IMR-90 (cell line): ENCODE data around the gene BEND3. TPM values are rescaled to one million over a fixed set of nuclear protein-coding genes. Genes with fewer than 3 reads are reported as not detected.

Experiments
- ATAC-seq: fragments of 200-7000 bp; cut with Tn5 transposase; 2 replicates; pipeline ENCODE4 v1.9.1; 2020; ENCODE audit warnings: low read depth, mild to moderate bottlenecking, moderate library complexity
- BruUV-seq: library from RNA; stranded (reverse); fragments of 400-500 nt; replicated peaks from 2 replicates; lab custom pipeline; 2021; lab: Mats Ljungman, UMichigan
- CTCF ChIA-PET: fragments of 300-600 bp; formaldehyde crosslinking; extraction: SDS; loops from one replicate; lab custom pipeline; 2021; ENCODE audit warnings: antibody characterized with exemption; lab: Yijun Ruan, JAX
- POLR2A ChIA-PET: fragments of 300-600 bp; sonication (Branson Sonifier 250); formaldehyde crosslinking; loops from one replicate; lab custom pipeline; 2022; ENCODE audit warnings: antibody characterized with exemption; ENCODE audit not compliant: unreplicated experiment; lab: Charles Lee
- DNase-seq: peaks from one replicate; pipeline ENCODE4 v3.0.0; 2013
- H2AFZ ChIP-seq: replicated peaks from 2 replicates; pipeline ENCODE3; 2013; ENCODE audit warnings: low read length, mild to moderate bottlenecking; ENCODE audit not compliant: poor library complexity
- H2AK5ac ChIP-seq: 2 replicates; pipeline ENCODE4 v1.6.1; 2013; ENCODE audit warnings: low read depth, low read length, inconsistent platforms
- H2AK9ac ChIP-seq: replicated peaks from 2 replicates; pipeline ENCODE3; 2013; ENCODE audit warnings: mild to moderate bottlenecking, low read depth, low read length, moderate library complexity; ENCODE audit not compliant: poor library complexity
- H2BK120ac ChIP-seq: 2 replicates; pipeline ENCODE4 v1.6.1; 2013; ENCODE audit warnings: low read depth, low read length, inconsistent platforms
- H2BK15ac ChIP-seq: 3 replicates; pipeline ENCODE4 v1.6.1; 2013; ENCODE audit warnings: low read depth, low read length, inconsistent platforms
- H2BK20ac ChIP-seq: 2 replicates; pipeline ENCODE4 v1.6.1; 2013; ENCODE audit warnings: low read depth, mild to moderate bottlenecking, inconsistent platforms, low read length, moderate library complexity
- H2BK5ac ChIP-seq: 2 replicates; pipeline ENCODE4 v1.6.1; 2013; ENCODE audit warnings: mild to moderate bottlenecking, low read depth, low read length, inconsistent platforms; ENCODE audit not compliant: poor library complexity, severe bottlenecking
- H3K14ac ChIP-seq: replicated peaks from 2 replicates; pipeline ENCODE4 v1.6.1; 2013; ENCODE audit warnings: low read depth, low read length, inconsistent platforms
- H3K18ac ChIP-seq: 2 replicates; pipeline ENCODE4 v1.6.1; 2013; ENCODE audit warnings: low read depth, low read length, control low read depth
- H3K23ac ChIP-seq: 2 replicates; pipeline ENCODE4 v1.6.1; 2013; ENCODE audit warnings: low read depth, low read length, inconsistent platforms
- H3K27ac ChIP-seq: 2 replicates; pipeline ENCODE4 v1.5.1; 2013; ENCODE audit warnings: mild to moderate bottlenecking, control low read depth, low read length; ENCODE audit not compliant: insufficient read depth
- H3K27me3 ChIP-seq: 2 replicates; pipeline ENCODE4 v1.6.1; 2013; ENCODE audit warnings: low read length; ENCODE audit not compliant: control insufficient read depth, insufficient read depth
- H3K36me3 ChIP-seq: 2 replicates; pipeline ENCODE4 v1.6.1; 2013; ENCODE audit warnings: low read length, mixed read lengths; ENCODE audit not compliant: control insufficient read depth, insufficient read depth
- H3K4ac ChIP-seq: 2 replicates; pipeline ENCODE4 v1.6.1; 2013; ENCODE audit warnings: low read depth, low read length, inconsistent platforms
- H3K4me1 ChIP-seq: 2 replicates; pipeline ENCODE4 v1.6.1; 2013; ENCODE audit warnings: low read length, mixed read lengths; ENCODE audit not compliant: control insufficient read depth, insufficient read depth
- H3K4me2 ChIP-seq: 2 replicates; pipeline ENCODE4 v1.6.1; 2013; ENCODE audit warnings: low read depth, mild to moderate bottlenecking, control low read depth, low read length, moderate library complexity
- H3K4me3 ChIP-seq: 2 replicates; pipeline ENCODE4 v1.5.1; 2013; ENCODE audit warnings: low read depth, mild to moderate bottlenecking, control low read depth, low read length, moderate library complexity; ENCODE audit not compliant: insufficient read depth
- H3K56ac ChIP-seq: 2 replicates; pipeline ENCODE4 v1.6.1; 2013; ENCODE audit warnings: low read length, inconsistent platforms; ENCODE audit not compliant: insufficient read depth; ENCODE audit errors: extremely low read depth
- H3K79me1 ChIP-seq, 2 experiments: 2 replicates each; pipeline ENCODE4 v1.6.1; 2013; ENCODE audit warnings: low read length in 2 of 2, inconsistent platforms in 1 of 2, low read depth in 1 of 2
- H3K9ac ChIP-seq: 2 replicates; pipeline ENCODE4 v1.6.1; 2013; ENCODE audit warnings: low read depth, low read length, control low read depth
- H3K9me1 ChIP-seq: 2 replicates; pipeline ENCODE4 v1.6.1; 2013; ENCODE audit warnings: low read length, inconsistent platforms; ENCODE audit not compliant: insufficient read depth
- H3K9me3 ChIP-seq: 2 replicates; pipeline ENCODE4 v1.6.1; 2013; ENCODE audit warnings: low read length; ENCODE audit not compliant: control insufficient read depth, insufficient read depth
- H4K20me1 ChIP-seq: 2 replicates; pipeline ENCODE4 v1.6.1; 2013; ENCODE audit warnings: low read length, inconsistent platforms; ENCODE audit not compliant: insufficient read depth
- H4K5ac ChIP-seq: 2 replicates; pipeline ENCODE4 v1.6.1; 2013; ENCODE audit warnings: mild to moderate bottlenecking, low read depth, low read length, control low read depth
- H4K8ac ChIP-seq, 2 experiments: 2 replicates each; pipeline ENCODE4 v1.6.1; 2013; ENCODE audit warnings: low read depth in 2 of 2, low read length in 2 of 2, control low read depth in 1 of 2, inconsistent platforms in 1 of 2
- H4K91ac ChIP-seq: 2 replicates; pipeline ENCODE4 v1.6.1; 2013; ENCODE audit warnings: low read depth, low read length, inconsistent platforms; ENCODE audit not compliant: insufficient read depth
- CEBPB ChIP-seq: IDR thresholded peaks from 2 replicates; pipeline ENCODE4 v1.6.1; 2012; ENCODE audit warnings: low read depth, low read length, improper control_type of control experiment
- CHD1 ChIP-seq: IDR thresholded peaks from 2 replicates; pipeline ENCODE4 v1.6.1; 2012; ENCODE audit warnings: low read depth, low read length, improper control_type of control experiment
- CTCF ChIP-seq: conservative IDR thresholded peaks from 2 replicates; pipeline ENCODE4 v1.5.1; 2012; ENCODE audit warnings: mild to moderate bottlenecking, low read depth, low read length, improper control_type of control experiment
- ELK1 ChIP-seq: fragments of 150-350 bp; IDR thresholded peaks from 2 replicates; pipeline ENCODE4 v1.6.1; 2016; ENCODE audit warnings: low read depth, mild to moderate bottlenecking, low read length, moderate library complexity, borderline replicate concordance
- FOS ChIP-seq: fragments of 150-350 bp; IDR thresholded peaks from 2 replicates; pipeline ENCODE4 v1.6.1; 2016; ENCODE audit warnings: low read depth, low read length
- MAFK ChIP-seq: IDR thresholded peaks from 2 replicates; pipeline ENCODE4 v1.6.1; 2012; ENCODE audit warnings: low read depth, low read length, improper control_type of control experiment
- NFE2L2 ChIP-seq: fragments of 150-350 bp; IDR thresholded peaks from 2 replicates; pipeline ENCODE4 v1.6.1; 2016; ENCODE audit warnings: low read depth, mild to moderate bottlenecking, low read length
- RCOR1 ChIP-seq: IDR thresholded peaks from 2 replicates; pipeline ENCODE4 v1.6.1; 2012; ENCODE audit warnings: mild to moderate bottlenecking, low read length, improper control_type of control experiment; ENCODE audit not compliant: insufficient replicate concordance
- RFX5 ChIP-seq: IDR thresholded peaks from 2 replicates; pipeline ENCODE4 v1.8.0; 2012; ENCODE audit warnings: low read depth, mild to moderate bottlenecking, low read length, moderate library complexity
- SMC3 ChIP-seq: fragments of 150-350 bp; IDR thresholded peaks from 2 replicates; pipeline ENCODE4 v1.6.1; 2016; ENCODE audit warnings: low read depth, mild to moderate bottlenecking, antibody characterized with exemption, low read length, moderate library complexity
- WGBS, 2 experiments: methylation state at CpG; one replicate each; pipeline versions ENCODE4 v1.1.5 to v1.1.7; 2013; ENCODE audit warnings: missing lambda C conversion rate in 2 of 2; ENCODE audit not compliant: insufficient read length in 1 of 2; ENCODE audit errors: extremely low coverage in 2 of 2; 5-methylcytosine and 5-hydroxymethylcytosine counted together
- dilution Hi-C: fragments of 300-500 bp; cut with HindIII; formaldehyde crosslinking; loops from one replicate; pipeline ENCODE4 v1.14.3; 2018; ENCODE audit warnings: low sequenced_read_pairs; ENCODE audit not compliant: unreplicated experiment
- in situ Hi-C: fragments of 300-500 bp; cut with MboI; formaldehyde crosslinking; loops from 3 replicates; pipeline ENCODE4 v1.14.3; 2019; ENCODE audit warnings: low sequenced_read_pairs, inconsistent platforms, mixed read lengths
- intact Hi-C: fragments of 100-400 bp; cut with micrococcal nuclease; formaldehyde crosslinking; loops from 2 replicates; pipeline ENCODE4 v1.10.0; 2022
- polyA plus RNA-seq, 3 experiments: library from polyadenylated mRNA; depleted of rRNA; stranded (reverse); fragments of >200 nt; gene quantifications; 2 replicates each; pipeline ENCODE4 v1.2.3, GENCODE V29; 2012; ENCODE audit warnings: low replicate concordance in 1 of 3
- total RNA-seq: library from RNA; depleted of rRNA; stranded (reverse); fragments of >200 nt; gene quantifications from 2 replicates; pipeline ENCODE4 v1.2.3, GENCODE V29; 2012

Gene BEND3
- total and polyA plus RNA-seq, 2 of the 4 experiments (the other 2 are of a cell fraction) = 1.2 to 1.8 TPM

GRCh38 chr6:107105511-107106116 lies 9.7 kb downstream of the BEND3 start:
- dilution Hi-C loops (no loop called here), in situ Hi-C loops (no loop called here), intact Hi-C loops (no loop called here)
- no peak overlapping the region for H3K4ac ChIP-seq
- no peak overlapping the region for H2BK15ac ChIP-seq
- H3K27me3 ChIP-seq = no peaks in the 10 kb centered on the region
- H4K5ac ChIP-seq = no peak overlapping the region
- H3K79me1 ChIP-seq = no peaks in the 10 kb centered on the region
- no peaks in the 10 kb centered on the region for H3K9me3 ChIP-seq
- no peak overlapping the region for H3K14ac ChIP-seq
- CTCF ChIA-PET = no interaction called here
- ATAC-seq (no peak; the same call in 1 of the 2 replicates), DNase-seq (no peak)
- 93% methylated on average over 3 of the region's 7 CpGs; no CpG with 5 or more reads in 1 of the 2 experiments for WGBS, 2 experiments
- H3K36me3 ChIP-seq = no peaks in the 10 kb centered on the region
- H4K20me1 ChIP-seq = no peaks in the 10 kb centered on the region
- no peak overlapping the region for H3K9ac ChIP-seq
- H3K4me2 ChIP-seq = no peak overlapping the region
- no peak overlapping the region for H2AFZ ChIP-seq
- H3K18ac ChIP-seq = no peak overlapping the region
- BruUV-seq = no TSS peak
- H3K9me1 ChIP-seq = 0 out of 2 replicates have a peak, but pooled peaks cover 4% of the 10 kb centered on the region
- H2AK9ac ChIP-seq = no peak overlapping the region
- H2AK5ac ChIP-seq = no peak overlapping the region
- H4K8ac ChIP-seq = no peak overlapping the region
- POLR2A ChIA-PET = no interaction called here
- no peak overlapping the region for H2BK5ac ChIP-seq
- no peak overlapping the region for H2BK120ac ChIP-seq
- H3K4me3 ChIP-seq = no peak overlapping the region
- no peak overlapping the region for H3K27ac ChIP-seq
- no peak overlapping the region for H3K56ac ChIP-seq
- H2BK20ac ChIP-seq = no peak overlapping the region
- no peaks in the 10 kb centered on the region for H3K4me1 ChIP-seq
- TF ChIP-seq NFE2L2 = no peak
- TF ChIP-seq CEBPB = no peak
- TF ChIP-seq MAFK = no peak
- TF ChIP-seq RCOR1 = no peak
- no peak for TF ChIP-seq CHD1
- TF ChIP-seq RFX5 = no peak
- no peak for TF ChIP-seq SMC3
- TF ChIP-seq CTCF = no peak
- no peak for TF ChIP-seq FOS
- TF ChIP-seq ELK1 = no peak
- H4K91ac ChIP-seq = no peak overlapping the region
- no peak overlapping the region for H3K23ac ChIP-seq
